Mucosa of rectum (tissue), 2 donors: ENCODE data around the gene UNC45A.

Experiments used
- H3K27ac ChIP-seq, 2 donors: one replicate each; pipeline ENCODE4 v1.7.0; 2013; ENCODE audit warnings: inconsistent platforms in 2 of 2, low read depth in 2 of 2, low read length in 2 of 2
- H3K27me3 ChIP-seq, 2 donors: one replicate each; pipeline ENCODE4 v1.7.0; 2013; ENCODE audit warnings: low read length in 2 of 2; ENCODE audit not compliant: control insufficient read depth in 2 of 2, insufficient read depth in 2 of 2
- H3K36me3 ChIP-seq, 2 donors: one replicate each; pipeline ENCODE4 v1.7.0; 2013; ENCODE audit warnings: low read length in 2 of 2; ENCODE audit not compliant: control insufficient read depth in 2 of 2, insufficient read depth in 2 of 2
- H3K4me1 ChIP-seq, 2 donors: one replicate each; pipeline ENCODE4 v1.7.0; 2013; ENCODE audit warnings: low read length in 2 of 2, mild to moderate bottlenecking in 1 of 2; ENCODE audit not compliant: control insufficient read depth in 2 of 2, insufficient read depth in 2 of 2
- H3K4me3 ChIP-seq, 2 donors: one replicate each; pipeline ENCODE4 v1.7.0; 2013; ENCODE audit warnings: low read length in 2 of 2
- H3K9ac ChIP-seq, 2 donors: one replicate each; pipeline ENCODE4 v1.7.0; 2013; ENCODE audit warnings: low read length in 2 of 2, low read depth in 1 of 2, mild to moderate bottlenecking in 1 of 2
- H3K9me3 ChIP-seq, 2 donors: one replicate each; pipeline ENCODE4 v1.7.0; 2013; ENCODE audit warnings: low read length in 2 of 2; ENCODE audit not compliant: control insufficient read depth in 2 of 2
- donor health status: healthy.
- donor health status: Normal muscosa, but diverticular disease.

UNC45A gene

DNA sequence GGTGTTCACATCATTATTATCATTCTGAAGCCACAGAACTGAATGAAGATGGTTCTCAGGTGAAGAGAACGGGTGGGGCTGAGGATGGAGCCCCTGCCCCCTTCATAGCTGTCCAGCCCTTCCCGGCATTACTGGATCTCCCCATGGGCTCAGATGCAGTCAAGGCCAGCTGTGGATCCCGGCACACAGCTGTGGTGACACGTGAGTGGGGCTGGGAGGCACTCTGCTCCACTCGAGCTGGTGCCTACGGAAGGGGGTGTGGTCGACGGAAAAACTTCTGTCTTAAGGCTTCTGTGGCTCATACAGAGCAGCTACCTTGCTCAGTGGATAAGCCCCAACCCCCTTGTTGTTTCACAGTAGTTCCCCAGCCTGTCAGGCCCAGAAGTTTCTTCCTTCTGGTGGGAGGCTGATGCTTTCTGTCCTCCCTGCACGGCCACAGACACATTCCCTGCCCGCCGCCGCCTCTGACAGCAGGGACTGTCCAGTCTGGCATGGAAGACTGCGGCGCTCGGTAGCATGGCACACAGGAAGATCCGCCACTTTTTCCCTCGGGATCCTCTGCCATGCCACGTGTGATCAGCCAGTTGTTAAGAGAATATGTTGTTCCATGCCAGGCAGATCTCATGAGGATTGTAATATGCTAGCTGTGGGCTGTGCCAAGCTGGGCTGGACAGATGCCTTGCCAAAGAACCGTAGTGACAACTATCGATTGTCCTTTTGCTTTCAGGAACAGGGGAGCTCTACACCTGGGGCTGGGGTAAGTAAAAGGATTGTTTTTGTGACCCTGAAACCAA is 25.4 kb downstream of the UNC45A start:
- no peak overlapping the region for H3K27ac ChIP-seq
- H3K9me3 ChIP-seq, result no peaks in the 10 kb centered on the region
- H3K4me3 ChIP-seq, result no peak overlapping the region
- peaks cover 22 to 40% of the 10 kb centered on the region in 2 donors for H3K36me3 ChIP-seq
- H3K4me1 ChIP-seq, result peaks cover 14 to 15% of the 10 kb centered on the region in 2 donors
- no peaks in the 10 kb centered on the region for H3K27me3 ChIP-seq
- no peak overlapping the region for H3K9ac ChIP-seq

DNA sequence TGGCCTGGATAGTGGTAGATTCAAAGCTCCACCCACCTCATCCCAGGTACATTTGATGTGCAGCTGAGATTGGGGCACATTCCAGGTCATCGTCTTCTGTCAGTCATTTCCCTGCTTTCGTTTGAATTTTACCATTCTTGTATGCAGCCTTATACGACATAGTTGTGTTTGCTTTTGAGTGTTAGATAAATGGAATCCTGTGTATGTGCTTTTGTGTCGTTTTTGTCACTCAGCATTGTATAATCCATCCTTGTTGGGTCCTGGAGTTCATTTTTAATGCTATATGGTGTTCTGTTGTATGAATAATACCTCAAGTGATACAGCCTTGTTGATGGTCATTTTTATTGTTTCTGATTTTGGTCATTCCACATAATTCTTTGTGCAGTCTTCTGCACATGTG is 26.9 kb downstream of the UNC45A start:
- H3K4me3 ChIP-seq, result no peak overlapping the region
- H3K36me3 ChIP-seq, result peaks cover 33 to 51% of the 10 kb centered on the region in 2 donors
- H3K9ac ChIP-seq, result no peak overlapping the region
- H3K27ac ChIP-seq, result no peak overlapping the region
- peaks cover 4 to 5% of the 10 kb centered on the region in 2 donors for H3K4me1 ChIP-seq
- H3K27me3 ChIP-seq, result no peaks in the 10 kb centered on the region
- no peaks in the 10 kb centered on the region for H3K9me3 ChIP-seq

DNA sequence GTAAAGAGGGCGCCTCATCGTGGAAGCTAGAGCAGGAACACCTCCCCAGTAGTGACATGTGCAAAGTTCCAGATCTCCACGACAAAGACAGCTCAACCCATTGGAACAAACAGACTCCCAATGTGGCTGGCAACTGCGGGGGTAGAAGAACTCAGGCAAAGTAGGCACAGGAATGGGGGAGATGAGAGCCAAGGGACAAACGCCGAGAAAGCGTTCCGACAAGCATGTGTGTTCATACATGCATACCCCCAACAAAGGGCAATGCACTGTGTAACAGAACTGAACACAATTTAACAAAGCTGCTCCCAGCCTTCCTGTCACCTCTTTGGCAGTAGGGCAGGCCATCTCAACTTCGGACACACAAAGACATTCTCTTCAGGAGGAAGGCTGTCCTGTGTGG is 31.2 kb downstream of the UNC45A start:
- no peaks in the 10 kb centered on the region for H3K4me1 ChIP-seq
- no peak overlapping the region for H3K9ac ChIP-seq
- H3K27me3 ChIP-seq, result no peaks in the 10 kb centered on the region
- H3K27ac ChIP-seq, result no peak overlapping the region
- H3K4me3 ChIP-seq, result no peak overlapping the region
- H3K9me3 ChIP-seq, result no peaks in the 10 kb centered on the region
- H3K36me3 ChIP-seq, result peaks cover 34 to 52% of the 10 kb centered on the region in 2 donors

DNA sequence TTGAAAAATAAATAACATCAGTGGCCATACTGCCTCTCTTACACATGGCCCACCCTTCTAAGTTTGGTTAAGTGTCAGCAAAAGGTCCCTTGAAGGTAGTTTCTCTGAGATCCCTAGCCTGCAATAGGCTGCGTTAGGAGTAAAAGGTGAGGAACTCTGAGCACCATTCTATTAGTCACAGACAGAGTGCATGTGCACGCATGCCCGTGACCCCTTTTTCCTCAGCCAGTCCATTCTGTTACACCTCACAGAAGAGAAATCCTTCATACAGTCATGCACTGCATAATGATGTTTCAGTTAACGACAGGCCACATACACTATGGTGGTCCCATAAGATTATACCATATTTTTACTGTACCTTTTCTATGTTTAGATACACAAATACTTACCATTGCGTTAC is 32.1 kb downstream of the UNC45A start:
- no peaks in the 10 kb centered on the region for H3K9me3 ChIP-seq
- no peaks in the 10 kb centered on the region for H3K27me3 ChIP-seq
- no peak overlapping the region for H3K27ac ChIP-seq
- no peak overlapping the region for H3K4me3 ChIP-seq
- no peak overlapping the region for H3K9ac ChIP-seq
- H3K4me1 ChIP-seq, result no peaks in the 10 kb centered on the region
- peaks cover 27 to 42% of the 10 kb centered on the region in 2 donors for H3K36me3 ChIP-seq

DNA sequence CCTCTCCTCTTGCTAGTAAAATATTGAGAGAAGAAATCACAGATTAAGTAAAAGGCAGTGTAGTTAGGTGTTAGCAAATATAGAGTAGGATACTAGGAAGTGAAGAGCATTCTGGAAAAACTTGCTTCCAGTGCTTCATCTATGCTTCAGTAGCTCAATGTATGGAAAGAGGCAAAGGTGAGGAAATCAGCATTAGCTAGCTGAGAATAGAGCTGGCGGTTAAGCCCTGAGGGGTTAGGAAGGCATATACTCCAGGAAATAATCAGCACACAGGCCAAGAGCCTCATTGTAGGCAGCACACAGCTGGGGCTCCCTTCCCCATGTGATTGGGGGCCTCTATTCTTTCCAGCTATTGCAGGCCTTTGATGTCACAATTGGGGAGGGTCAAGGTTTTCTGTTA is 33.3 kb downstream of the UNC45A start:
- no peaks in the 10 kb centered on the region for H3K27me3 ChIP-seq
- no peak overlapping the region for H3K9ac ChIP-seq
- H3K27ac ChIP-seq, result no peak overlapping the region
- H3K4me1 ChIP-seq, result no peaks in the 10 kb centered on the region
- peaks cover 19 to 34% of the 10 kb centered on the region in 2 donors for H3K36me3 ChIP-seq
- no peaks in the 10 kb centered on the region for H3K9me3 ChIP-seq
- H3K4me3 ChIP-seq, result no peak overlapping the region

DNA sequence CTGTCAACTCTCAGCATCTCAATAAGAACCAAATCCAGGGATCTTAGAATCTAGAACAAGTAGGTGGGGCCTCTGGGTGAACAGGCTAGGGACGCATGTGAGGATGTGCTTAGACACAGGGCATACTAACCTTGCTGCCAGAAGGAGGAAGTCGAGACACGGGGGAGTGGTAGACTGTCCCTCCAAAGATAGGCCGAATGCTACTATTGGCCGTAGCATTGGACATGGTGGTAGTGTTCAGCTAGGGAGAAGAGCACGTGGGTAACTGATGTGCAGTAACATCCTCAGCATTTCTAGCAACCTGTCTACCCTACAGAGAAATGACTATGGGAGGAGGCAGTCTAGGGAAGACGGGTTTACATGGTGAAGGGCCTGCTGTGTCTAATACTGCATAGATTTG is 35.2 kb downstream of the UNC45A start:
- peaks cover 15 to 30% of the 10 kb centered on the region in 2 donors for H3K36me3 ChIP-seq
- H3K4me1 ChIP-seq, result no peaks in the 10 kb centered on the region
- H3K27me3 ChIP-seq, result no peaks in the 10 kb centered on the region
- no peaks in the 10 kb centered on the region for H3K9me3 ChIP-seq
- H3K4me3 ChIP-seq, result no peak overlapping the region
- H3K27ac ChIP-seq, result no peak overlapping the region
- H3K9ac ChIP-seq, result no peak overlapping the region

DNA sequence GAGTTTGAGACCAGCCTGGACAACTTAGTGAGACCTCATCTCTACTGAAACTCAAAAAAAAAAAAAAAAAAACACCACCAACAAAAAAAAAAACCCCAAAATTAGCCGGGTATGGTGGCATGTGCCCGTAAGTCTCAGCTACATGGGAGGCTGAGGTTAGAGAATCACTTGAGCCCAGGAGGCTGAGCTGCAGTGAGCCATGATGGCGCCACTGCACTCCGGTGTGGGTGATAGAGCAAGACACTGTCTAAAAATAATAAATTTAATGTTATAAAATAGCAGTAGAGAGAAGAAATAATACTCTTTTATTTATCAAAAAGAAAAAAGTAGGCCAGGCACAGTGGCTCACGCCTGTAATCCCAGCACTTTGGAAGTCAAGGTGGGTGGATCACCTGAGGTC is 37.0 kb downstream of the UNC45A start:
- H3K9ac ChIP-seq, result no peak overlapping the region
- no peaks in the 10 kb centered on the region for H3K27me3 ChIP-seq
- H3K4me1 ChIP-seq, result no peaks in the 10 kb centered on the region
- peaks cover 3 to 17% of the 10 kb centered on the region in 2 donors for H3K36me3 ChIP-seq
- no peak overlapping the region for H3K27ac ChIP-seq
- H3K4me3 ChIP-seq, result no peak overlapping the region
- no peaks in the 10 kb centered on the region for H3K9me3 ChIP-seq

DNA sequence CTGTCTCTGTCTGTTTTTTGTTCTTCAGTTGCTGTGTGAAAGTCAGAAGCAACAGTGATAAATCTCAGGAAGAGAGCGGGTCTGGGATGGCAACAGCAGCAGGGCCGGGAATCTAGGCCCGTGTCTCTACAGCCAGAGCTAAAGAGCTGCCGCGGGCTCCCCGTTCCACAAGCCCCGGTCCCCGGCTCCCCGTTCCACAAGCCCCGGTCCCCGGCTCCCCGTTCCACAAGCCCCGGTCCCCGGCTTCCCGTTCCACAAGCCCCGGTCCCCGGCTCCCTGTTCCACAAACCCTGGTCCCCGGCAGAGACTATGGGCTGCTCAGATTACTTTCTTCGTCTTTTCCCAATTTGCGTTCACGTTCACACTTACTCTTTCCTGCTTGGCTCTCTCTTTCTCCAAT is 39.1 kb downstream of the UNC45A start:
- no peak overlapping the region for H3K27ac ChIP-seq
- no peaks in the 10 kb centered on the region for H3K9me3 ChIP-seq
- no peak overlapping the region for H3K9ac ChIP-seq
- peaks cover 0 to 4% of the 10 kb centered on the region in 2 donors for H3K36me3 ChIP-seq
- no peak overlapping the region for H3K4me3 ChIP-seq
- no peaks in the 10 kb centered on the region for H3K27me3 ChIP-seq
- no peaks in the 10 kb centered on the region for H3K4me1 ChIP-seq

DNA sequence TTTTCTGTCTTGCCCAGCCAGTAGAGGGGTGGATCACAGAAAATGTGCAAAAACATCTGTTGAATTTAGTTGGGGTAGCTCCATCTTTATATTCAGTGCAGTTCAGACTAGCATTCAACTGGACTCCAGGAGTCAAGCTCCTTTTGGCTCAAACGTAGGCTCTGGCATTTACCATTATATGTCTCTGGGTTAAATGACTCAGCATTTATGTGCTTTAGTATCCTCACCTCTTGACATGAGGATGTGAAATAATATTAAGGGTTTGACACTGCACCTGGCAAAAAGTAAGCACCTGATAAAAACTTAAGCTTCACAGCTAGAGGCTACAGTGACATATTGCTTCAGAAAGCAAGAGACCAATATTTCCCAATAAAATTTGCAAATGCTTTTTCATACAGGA is 44.5 kb downstream of the UNC45A start:
- Histone ChIP-seq H3K27ac (no peak overlapping the region), H3K4me1 (no peaks in the 10 kb centered on the region), H3K36me3 (peaks cover 7 to 11% of the 10 kb centered on the region in 2 donors)

DNA sequence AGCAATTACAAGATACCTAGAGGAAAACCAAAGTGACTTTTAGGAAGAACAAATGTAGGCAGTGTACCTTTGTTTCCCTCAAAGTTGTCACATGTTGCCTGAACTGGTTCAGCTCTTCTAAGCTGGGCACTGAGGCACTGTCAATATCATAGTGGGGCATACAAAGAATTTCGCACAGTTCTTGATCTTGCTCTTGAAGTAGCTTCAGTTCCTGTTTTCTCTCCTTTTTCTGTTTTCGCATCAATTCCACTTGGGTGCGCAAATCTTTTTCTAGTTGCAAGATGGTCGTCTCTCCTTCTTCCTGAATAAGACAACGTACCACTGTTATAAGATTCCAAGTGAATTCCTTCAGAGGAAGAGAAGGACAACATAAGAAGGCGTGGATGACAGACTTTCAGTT is 46.6 kb downstream of the UNC45A start:
- no peak overlapping the region for H3K4me3 ChIP-seq
- no peaks in the 10 kb centered on the region for H3K4me1 ChIP-seq
- no peaks in the 10 kb centered on the region for H3K9me3 ChIP-seq
- no peaks in the 10 kb centered on the region for H3K27me3 ChIP-seq
- H3K27ac ChIP-seq, result no peak overlapping the region
- H3K9ac ChIP-seq, result no peak overlapping the region
- peaks cover 7 to 11% of the 10 kb centered on the region in 2 donors for H3K36me3 ChIP-seq

More for the DNA sequence above, 44.5 kb downstream of the UNC45A start:
- Histone ChIP-seq H3K9ac (no peak overlapping the region), H3K4me3 (no peak overlapping the region), H3K9me3 (no peaks in the 10 kb centered on the region), H3K27me3 (no peaks in the 10 kb centered on the region)
